HG02938 (cell line): ENCODE measurements around the gene ADCY5.

Source experiments
- ATAC-seq: cut with Tn5 transposase; IDR thresholded peaks from one replicate; pipeline ENCODE4 v1.9.1; 2021; ENCODE audit warnings: mild to moderate bottlenecking, moderate library complexity; ENCODE audit not compliant: unreplicated experiment

Gene ADCY5

GRCh38 chr3:123431007-123431657 is 17.8 kb downstream of the ADCY5 start:
- ATAC-seq: no peak

- no peak for ATAC-seq
Measured at GRCh38 chr3:123430266-123430665, 18.6 kb downstream of the ADCY5 start.

- no peak for ATAC-seq
Measured at GRCh38 chr3:123429362-123430125, 19.3 kb downstream of the ADCY5 start.

- no peak for ATAC-seq
Measured at GRCh38 chr3:123424999-123425712, 23.7 kb downstream of the ADCY5 start.

GRCh38 chr3:123424321-123424998 is 24.4 kb downstream of the ADCY5 start:
- no peak for ATAC-seq

- ATAC-seq: no peak
Measured at GRCh38 chr3:123423806-123424205, 25.1 kb downstream of the ADCY5 start.

- no peak for ATAC-seq
Measured at GRCh38 chr3:123423031-123423430, 25.9 kb downstream of the ADCY5 start.

- no peak for ATAC-seq
Measured at GRCh38 chr3:123422457-123422856, 26.4 kb downstream of the ADCY5 start.

GRCh38 chr3:123421353-123422174 is 27.3 kb downstream of the ADCY5 start:
- no peak for ATAC-seq

- no peak for ATAC-seq
Measured at GRCh38 chr3:123420416-123420968, 28.4 kb downstream of the ADCY5 start.

- no peak for ATAC-seq
Measured at GRCh38 chr3:123419850-123420297, 29.0 kb downstream of the ADCY5 start.

GRCh38 chr3:123419181-123419849 is 29.6 kb downstream of the ADCY5 start:
- ATAC-seq: no peak

- no peak for ATAC-seq
Measured at GRCh38 chr3:123416647-123417046, 32.2 kb downstream of the ADCY5 start.

GRCh38 chr3:123416173-123416572 is 32.7 kb downstream of the ADCY5 start:
- ATAC-seq: no peak

- no peak for ATAC-seq
Measured at GRCh38 chr3:123414973-123415775, 33.7 kb downstream of the ADCY5 start.

GRCh38 chr3:123412811-123413604 is 35.9 kb downstream of the ADCY5 start:
- ATAC-seq: no peak

GRCh38 chr3:123412076-123412475 is 36.8 kb downstream of the ADCY5 start:
- ATAC-seq: no peak
